Keratinocyte (primary cell): ENCODE data around the gene SSH3. TPM values are rescaled to one million over a fixed set of nuclear protein-coding genes. Genes with fewer than 3 reads are reported as not detected.

Source experiments
- DNase-seq: peaks from one replicate; pipeline ENCODE4 v3.0.0-alpha.2; 2011; ENCODE audit warnings: low read depth, missing footprints, low spot score
- FAIRE-seq: peaks from 2 replicates; lab custom pipeline; 2011; peaks lifted over from hg19 to GRCh38; lab: Jason Lieb, UNC
- H2AFZ ChIP-seq: 2 replicates; pipeline ENCODE4 v1.6.0; 2012; ENCODE audit warnings: low read length, control low read depth, inconsistent platforms; ENCODE audit not compliant: control insufficient read depth
- H3K27ac ChIP-seq: 2 replicates; pipeline ENCODE4 v1.5.1; 2011; ENCODE audit warnings: low read length; ENCODE audit not compliant: control insufficient read depth, insufficient read depth
- H3K27me3 ChIP-seq: 3 replicates; pipeline ENCODE4 v1.6.0; 2011; ENCODE audit warnings: low read length; ENCODE audit not compliant: control insufficient read depth, insufficient read depth; ENCODE audit errors: extremely low read depth
- H3K36me3 ChIP-seq, 2 experiments: 2 replicates in 1 of 2; 3 replicates in 1 of 2; pipeline ENCODE4 v1.5.1; 2011; ENCODE audit warnings: low read length in 2 of 2, mild to moderate bottlenecking in 1 of 2; ENCODE audit not compliant: control insufficient read depth in 2 of 2, insufficient read depth in 2 of 2; ENCODE audit errors: extremely low read depth in 1 of 2
- H3K4me1 ChIP-seq: 3 replicates; pipeline ENCODE4 v1.5.1; 2011; ENCODE audit warnings: low read length; ENCODE audit not compliant: control insufficient read depth, insufficient read depth; ENCODE audit errors: extremely low read depth
- H3K4me2 ChIP-seq: 3 replicates; pipeline ENCODE4 v1.6.0; 2011; ENCODE audit warnings: low read depth, low read length; ENCODE audit not compliant: control insufficient read depth, insufficient read depth; ENCODE audit errors: extremely low read depth
- H3K4me3 ChIP-seq, 3 experiments: fragments of 200-600 bp in 1 of 3; sonication (generic) in 1 of 3; 2 replicates in 2 of 3; 3 replicates in 1 of 3; pipeline ENCODE4 v1.5.1; 2011 to 2016; ENCODE audit warnings: low read length in 3 of 3, mild to moderate bottlenecking in 3 of 3, control low read depth in 2 of 3, inconsistent platforms in 1 of 3, low read depth in 1 of 3, mixed read lengths in 1 of 3, mixed run types in 1 of 3, moderate library complexity in 1 of 3; ENCODE audit not compliant: control insufficient read depth in 2 of 3, insufficient read depth in 2 of 3; ENCODE audit errors: extremely low read depth in 1 of 3
- H3K79me2 ChIP-seq: 2 replicates; pipeline ENCODE4 v1.6.0; 2012; ENCODE audit warnings: low read length; ENCODE audit not compliant: control insufficient read depth, insufficient read depth
- H3K9ac ChIP-seq: 3 replicates; pipeline ENCODE4 v1.6.0; 2011; ENCODE audit warnings: low read length; ENCODE audit not compliant: control insufficient read depth, insufficient read depth; ENCODE audit errors: extremely low read depth
- H3K9me1 ChIP-seq: 3 replicates; pipeline ENCODE4 v1.6.0; 2011; ENCODE audit warnings: low read length; ENCODE audit not compliant: control insufficient read depth, insufficient read depth; ENCODE audit errors: extremely low read depth
- H3K9me3 ChIP-seq: 2 replicates; pipeline ENCODE4 v1.5.1; 2012; ENCODE audit warnings: low read depth, low read length; ENCODE audit not compliant: control insufficient read depth
- H4K20me1 ChIP-seq: 3 replicates; pipeline ENCODE4 v1.6.0; 2011; ENCODE audit warnings: low read length; ENCODE audit not compliant: control insufficient read depth, insufficient read depth; ENCODE audit errors: extremely low read depth
- CTCF ChIP-seq, 3 experiments: IDR thresholded peaks in 1 of 3; conservative IDR thresholded peaks in 1 of 3; optimal IDR thresholded peaks in 1 of 3; 2 replicates in 2 of 3; 3 replicates in 1 of 3; pipeline versions ENCODE3 to v1.5.1; 2011; ENCODE audit warnings: low read length in 3 of 3, mild to moderate bottlenecking in 3 of 3, moderate library complexity in 2 of 3, control low read depth in 1 of 3, inconsistent platforms in 1 of 3; ENCODE audit not compliant: insufficient read depth in 2 of 3; ENCODE audit errors: extremely low read depth in 1 of 3
- EZH2 ChIP-seq: IDR thresholded peaks from one replicate; pipeline ENCODE4 v1.6.1; 2012; ENCODE audit warnings: inconsistent platforms, mild to moderate bottlenecking, low read length, moderate library complexity
- dilution Hi-C: fragments of 300-500 bp; cut with MboI; formaldehyde crosslinking; loops from one replicate; pipeline ENCODE4 v1.7.0; 2020; ENCODE audit warnings: low sequenced_read_pairs; ENCODE audit not compliant: extremely low pct_ligation_motif_present
- polyA plus RNA-seq, 5 experiments: library from polyadenylated mRNA; depleted of rRNA in 3 of 5; stranded (reverse) in 3 of 5; stranded (forward) in 1 of 5; unstranded in 1 of 5; fragments of >200 nt; gene quantifications; 1 replicate in 1 of 5; 2 replicates in 3 of 5; 3 replicates in 1 of 5; pipeline versions ENCODE4 v1.2.1 to v1.2.3, GENCODE V29; 2011 to 2012; ENCODE audit warnings: missing spikeins in 2 of 5, low read depth in 1 of 5, low replicate concordance in 1 of 5

SSH3 gene
- polyA plus RNA-seq, 1 donor (not counting 4 experiments of a cell fraction or from before 2014, with no cell fraction given), result 24.8 TPM

GRCh38 chr11:67353317-67354074 lies 50.2 kb downstream of the SSH3 start, which contains the start of gene POLD4:
TSS of gene POLD4 (minus strand) at chr11:67353546. CDS start at chr11:67353399, 147 bp downstream.
- Histone ChIP-seq H3K36me3 (peaks cover 0 to 6% of the 10 kb centered on the region in 2 experiments), H3K27ac (peak within 1 kb of the TSS; percentile 92), H3K4me2 (peak within 1 kb of the TSS; percentile 96), H2AFZ (peak within 1 kb of the TSS; percentile 91), H4K20me1 (no peaks in the 10 kb centered on the region), H3K4me3 (peak within 1 kb of the TSS; percentile 66 to 95 (median 92)), H3K9me1 (peaks cover 4% of the 10 kb centered on the region), H3K9ac (peak within 1 kb of the TSS; percentile 90), H3K27me3 (no peaks in the 10 kb centered on the region), H3K9me3 (no peaks in the 10 kb centered on the region), H3K4me1 (peaks cover 57% of the 10 kb centered on the region), H3K79me2 (peaks cover 8% of the 10 kb centered on the region)
- FAIRE-seq (no peak), DNase-seq (peak; percentile 66)
- dilution Hi-C loops, result no loop called here
- TF ChIP-seq CTCF (optimal IDR thresholded peaks at IDR 0.05 in 1 of 3, IDR thresholded peaks at IDR 0.05 in 1 of 3, conservative IDR thresholded peaks at IDR 0.05 in 1 of 3; ENCODE audit: extremely low read depth in 1 of 3, insufficient read depth in 2 of 3, low read length in 3 of 3), result no peak
- TF ChIP-seq EZH2, result no peak

- H3K9me1 ChIP-seq, result peaks cover 4% of the 10 kb centered on the region
- no peaks in the 10 kb centered on the region for H3K9me3 ChIP-seq
- no peak overlapping the region for H2AFZ ChIP-seq
- peak overlapping the region; percentile 73 for H3K27ac ChIP-seq
- DNase-seq, result peak; percentile 85
- H3K4me2 ChIP-seq, result peak overlapping the region; percentile 96
- TF ChIP-seq EZH2 (no peak), CTCF (optimal IDR thresholded peaks at IDR 0.05 in 1 of 3, IDR thresholded peaks at IDR 0.05 in 1 of 3, conservative IDR thresholded peaks at IDR 0.05 in 1 of 3; ENCODE audit: extremely low read depth in 1 of 3, insufficient read depth in 2 of 3, low read length in 3 of 3) (peak in 1 of 3 experiments; percentile 8)
- no peak for FAIRE-seq
- H3K9ac ChIP-seq, result peak overlapping the region; percentile 90
- H3K27me3 ChIP-seq, result no peaks in the 10 kb centered on the region
- H3K79me2 ChIP-seq, result peaks cover 8% of the 10 kb centered on the region
- dilution Hi-C loops, result no loop called here
- peaks cover 57% of the 10 kb centered on the region for H3K4me1 ChIP-seq
- H4K20me1 ChIP-seq, result no peaks in the 10 kb centered on the region
- H3K36me3 ChIP-seq, result peaks cover 0 to 6% of the 10 kb centered on the region in 2 experiments
- H3K4me3 ChIP-seq, result peak overlapping the region; percentile 66 to 95 (median 92)
Measured at GRCh38 chr11:67354075-67355022, 51.0 kb downstream of the SSH3 start.
